DMS114 treated with DMSO at 0.1 percent for 48 hours (cell line): ENCODE measurements around the gene HDGFL2.

Experiments used
- DNase-seq: peaks from one replicate; lab custom pipeline; 2025; ENCODE audit not compliant: unreplicated experiment; lab: John Stamatoyannopoulos, UW

Gene HDGFL2

DNA sequence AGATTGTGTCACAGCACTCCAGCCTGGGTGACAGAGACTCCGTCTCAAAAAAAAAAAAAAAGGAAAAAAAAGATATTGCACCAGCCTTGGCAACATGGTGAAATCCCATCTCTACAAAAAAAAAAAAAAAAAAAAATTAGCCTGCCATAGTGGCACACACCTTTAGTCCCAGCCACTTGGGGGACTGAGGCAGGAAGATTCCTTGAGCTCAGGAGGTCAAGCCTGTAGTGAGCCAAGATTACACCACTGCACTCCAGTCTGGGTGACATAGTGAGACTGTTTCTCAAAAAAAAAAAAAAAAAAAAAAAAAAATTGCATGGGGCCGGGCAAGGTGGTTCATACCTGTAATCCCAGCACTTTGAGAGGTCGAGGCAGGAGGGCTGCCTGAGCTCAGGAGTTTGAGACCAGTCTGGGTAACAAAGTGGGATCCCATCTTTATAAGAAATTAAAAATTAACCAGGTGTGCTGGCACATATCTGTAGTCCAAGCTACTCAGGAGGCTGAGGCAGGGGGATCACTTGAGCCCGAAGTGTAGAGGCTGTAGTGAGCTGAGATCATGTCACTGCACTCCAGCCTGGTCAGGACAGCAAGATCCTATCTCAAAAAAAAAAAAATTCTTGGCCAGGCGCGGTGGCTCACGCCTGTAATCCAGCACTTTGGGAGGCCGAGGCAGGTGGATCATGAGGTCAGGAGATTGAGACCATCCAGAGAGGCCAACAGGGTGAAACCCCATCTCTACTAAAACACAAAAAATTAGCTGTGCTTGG is 7.1 kb upstream of the HDGFL2 start:
- no peak for DNase-seq

DNA sequence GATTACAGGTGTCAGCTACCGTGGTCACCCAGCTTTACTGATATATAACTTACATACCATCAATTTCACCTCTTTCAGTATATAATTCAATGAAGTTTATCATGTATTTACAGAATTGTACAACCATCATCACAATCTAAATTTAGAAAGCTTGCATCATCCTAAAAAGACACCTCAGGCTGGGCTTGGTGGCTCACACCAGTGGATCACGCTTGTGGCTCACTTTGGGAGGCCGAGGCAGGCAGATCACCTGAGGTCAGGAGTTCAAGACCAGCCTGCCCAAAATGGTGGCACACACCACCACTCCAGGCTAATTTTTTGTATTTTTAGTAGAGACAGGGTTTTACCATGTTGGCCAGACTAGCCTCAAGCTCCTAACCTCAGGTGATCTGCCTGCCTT is 4.3 kb upstream of the HDGFL2 start:
- DNase-seq, result no peak

DNA sequence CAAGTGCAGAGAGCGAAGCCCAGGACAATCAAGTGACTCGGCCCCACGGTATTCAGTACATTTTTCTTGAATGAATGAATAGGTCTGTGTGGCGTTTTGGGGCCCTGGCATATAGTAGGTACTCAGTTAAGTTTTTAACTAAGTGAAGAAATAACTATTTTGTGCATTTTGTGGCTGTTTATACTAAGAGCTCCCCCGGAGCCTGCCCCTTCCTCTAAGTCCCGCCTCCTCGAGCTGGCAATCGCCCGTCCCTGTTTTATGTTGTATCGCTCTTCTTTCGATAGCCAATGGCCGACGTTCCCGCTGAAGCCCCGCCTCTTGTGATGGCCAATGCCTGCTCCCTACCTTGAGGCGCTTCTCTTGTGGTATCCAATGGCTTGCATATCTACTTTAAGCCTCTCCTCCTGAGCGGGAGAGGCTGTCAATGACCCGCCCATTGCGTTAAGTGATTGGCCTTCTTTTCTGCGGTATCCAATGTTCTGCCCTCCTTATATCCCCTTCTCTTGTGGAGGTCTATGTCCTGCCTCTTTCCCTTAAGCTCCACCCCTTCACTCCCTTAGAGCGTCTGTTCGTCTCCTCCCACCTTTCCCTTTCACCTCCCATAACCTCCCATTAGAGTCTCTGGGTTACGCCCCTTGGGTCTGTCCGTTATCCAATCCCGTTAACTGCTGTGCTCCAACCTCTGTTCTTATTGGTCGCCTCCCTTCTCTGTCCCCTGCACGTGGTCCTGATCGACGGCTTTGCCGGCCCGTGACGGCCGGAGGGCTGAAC is 509 bp upstream of the HDGFL2 start:
- peak; percentile 100 for DNase-seq

DNA sequence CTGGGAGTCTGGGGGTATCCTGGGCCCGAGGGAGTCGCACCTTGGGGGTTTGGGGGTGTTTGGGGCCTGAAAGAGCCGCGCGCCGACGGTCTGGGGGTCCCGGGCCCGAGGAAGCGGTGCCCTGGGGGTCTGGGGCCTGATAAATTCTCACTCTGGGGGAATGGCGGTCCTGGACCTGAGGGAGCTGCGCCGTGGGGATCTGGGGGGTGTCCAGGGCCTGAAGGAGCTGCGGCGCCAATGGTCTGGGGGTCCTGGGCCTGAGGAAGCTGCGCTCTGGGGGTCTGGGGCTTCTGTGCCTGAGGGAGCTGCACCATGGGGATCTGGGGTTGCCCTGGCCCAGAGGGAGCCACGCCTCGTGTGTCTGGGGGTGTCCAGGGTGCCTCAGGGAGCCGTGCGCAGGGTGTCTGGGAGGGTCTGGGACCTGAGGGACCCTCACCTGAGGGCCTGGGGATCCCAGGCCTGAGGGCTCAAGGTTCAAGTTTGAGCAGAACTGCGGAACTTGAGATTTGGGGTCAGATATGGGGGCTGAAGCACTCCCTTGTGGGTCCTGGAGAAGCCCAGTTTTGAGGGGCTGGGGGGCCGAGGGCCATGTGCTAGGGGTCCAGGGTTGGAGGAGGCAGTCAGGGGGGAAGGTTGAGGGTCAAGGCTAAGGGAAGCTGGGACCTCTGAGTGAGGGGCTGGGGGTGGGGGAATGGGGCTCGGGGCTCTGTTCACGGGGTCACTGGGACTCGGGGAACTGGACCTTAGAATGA is 1.1 kb downstream of the HDGFL2 start:
- DNase-seq, result no peak

DNA sequence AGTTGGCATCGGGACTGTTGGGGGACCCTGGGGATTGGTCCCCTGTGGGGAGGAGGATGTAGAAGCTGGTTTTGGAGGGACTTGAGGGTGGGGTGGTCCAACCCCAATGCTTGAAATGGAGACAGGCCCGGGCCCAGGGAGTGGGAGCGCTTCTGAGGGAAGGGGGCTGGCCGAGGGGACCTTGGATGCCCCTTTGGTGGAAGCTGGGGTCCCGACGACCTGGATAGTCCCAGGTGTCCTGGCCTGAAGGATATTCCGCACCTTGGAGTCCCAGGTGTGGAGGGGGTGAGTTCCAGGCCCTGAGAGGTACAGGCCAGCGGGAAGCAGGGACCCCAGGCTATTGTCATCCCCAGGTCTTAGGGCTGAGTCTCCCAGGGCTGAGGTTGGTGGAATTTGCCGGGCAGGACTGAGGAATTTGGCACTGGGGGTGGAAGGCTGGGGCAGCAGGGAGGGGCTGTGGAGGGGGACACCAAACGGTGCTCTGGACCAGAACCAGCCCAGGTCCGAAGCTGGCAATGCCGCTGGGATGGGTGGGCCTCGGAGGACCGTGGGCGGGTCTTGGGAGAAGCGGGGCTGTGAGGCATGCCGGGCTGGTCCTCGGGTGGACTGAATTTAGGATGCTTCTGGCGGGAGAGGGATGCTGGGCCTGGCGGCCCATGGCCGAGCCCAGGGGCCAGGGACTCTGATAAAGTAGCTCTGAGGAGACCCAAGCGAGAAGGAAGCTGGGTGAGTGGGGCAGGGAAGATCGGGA is 1.8 kb downstream of the HDGFL2 start:
- DNase-seq, result no peak

DNA sequence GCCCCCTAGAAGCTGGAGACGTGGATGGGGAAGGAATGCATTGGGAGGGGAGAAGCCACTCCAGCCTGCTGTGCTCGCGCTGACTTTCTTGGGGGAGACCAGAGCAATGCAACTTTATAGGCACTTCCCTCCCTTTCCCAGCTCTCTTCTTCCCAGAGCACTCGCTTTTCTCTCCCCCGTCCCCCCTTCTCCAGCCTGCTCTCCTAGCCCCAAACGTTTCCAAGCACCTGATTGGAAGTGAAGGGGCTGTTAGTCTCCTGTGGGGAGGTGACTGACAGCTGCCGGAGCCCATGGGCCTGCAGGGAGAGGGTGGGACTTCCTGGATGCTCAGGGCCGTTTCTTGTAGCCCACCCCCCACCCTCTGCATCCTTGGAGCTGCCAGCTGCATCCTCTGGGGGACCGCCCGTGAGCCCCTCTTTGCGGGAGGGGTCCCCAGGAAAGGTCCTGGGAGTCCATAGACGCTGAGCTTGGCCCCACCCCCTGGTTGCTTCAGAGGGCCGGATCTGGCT is 2.5 kb downstream of the HDGFL2 start:
- DNase-seq, result peak; percentile 63

DNA sequence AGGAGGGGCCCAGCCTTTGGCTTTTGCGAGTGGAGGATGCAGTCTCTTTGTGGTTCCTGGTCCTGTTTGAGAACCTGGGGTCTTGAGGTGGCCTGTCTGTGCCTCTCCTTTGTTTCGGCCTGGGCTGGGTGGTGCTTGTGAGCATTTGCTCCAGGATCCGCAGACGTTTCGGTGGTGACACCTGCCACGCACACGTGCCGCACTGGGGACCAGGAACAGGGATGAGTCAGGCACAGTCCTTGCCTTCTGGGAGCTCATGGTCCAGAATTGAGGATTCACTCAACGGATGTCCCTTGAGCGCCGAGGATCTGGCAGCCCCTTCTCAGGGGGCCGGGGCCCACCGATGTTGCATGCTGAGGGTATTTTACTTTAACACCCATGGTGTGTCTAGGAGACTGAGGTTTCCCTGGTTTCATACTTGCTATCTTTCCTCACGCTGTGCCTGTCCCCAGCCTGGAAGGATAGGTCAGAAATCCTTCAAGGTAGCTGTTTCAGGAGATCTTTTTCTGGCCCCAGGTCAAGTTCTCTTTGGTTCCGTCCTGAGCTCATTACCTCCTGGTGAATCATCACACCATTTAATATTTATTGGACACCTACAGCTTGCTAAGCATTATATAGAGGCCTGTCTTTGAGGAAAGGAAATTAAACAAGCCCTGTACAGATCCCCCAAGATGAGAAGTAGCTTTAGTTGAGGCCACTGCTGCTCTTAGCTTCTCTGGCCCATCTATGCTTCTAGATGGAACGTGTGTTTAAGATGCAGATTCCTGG is 5.1 kb downstream of the HDGFL2 start:
- no peak for DNase-seq

DNA sequence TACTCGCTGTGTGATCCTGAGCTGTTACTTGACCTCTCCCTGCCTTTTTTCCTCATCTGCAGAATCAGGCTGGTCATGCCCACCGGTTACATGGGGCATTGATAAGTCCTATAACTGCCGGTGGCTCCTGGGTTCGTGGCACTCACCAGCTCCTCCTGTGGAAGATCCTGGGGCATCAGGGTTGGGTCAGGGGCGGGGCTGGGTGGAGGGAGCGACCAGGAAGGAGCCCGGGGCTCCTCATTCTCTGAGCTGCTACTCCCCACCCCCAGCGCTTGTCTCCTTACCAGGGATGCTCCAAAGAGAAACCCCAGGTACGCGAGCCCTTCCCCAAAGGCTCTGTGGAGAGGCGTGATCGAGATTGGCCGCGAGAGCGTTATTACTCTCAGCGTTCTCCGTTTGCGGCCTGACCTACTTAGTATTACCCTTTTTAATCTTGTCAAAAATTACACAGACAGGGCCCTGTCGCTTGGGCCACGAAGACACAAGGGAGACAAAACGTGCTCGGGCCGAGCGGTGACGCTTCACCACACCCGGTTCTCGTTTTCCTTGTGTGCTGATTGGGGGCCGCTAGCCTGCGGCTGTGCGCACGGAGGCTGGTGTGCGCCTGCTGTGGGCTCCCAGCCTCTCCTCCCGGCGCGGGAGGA is 10.7 kb downstream of the HDGFL2 start:
- no peak for DNase-seq

DNA sequence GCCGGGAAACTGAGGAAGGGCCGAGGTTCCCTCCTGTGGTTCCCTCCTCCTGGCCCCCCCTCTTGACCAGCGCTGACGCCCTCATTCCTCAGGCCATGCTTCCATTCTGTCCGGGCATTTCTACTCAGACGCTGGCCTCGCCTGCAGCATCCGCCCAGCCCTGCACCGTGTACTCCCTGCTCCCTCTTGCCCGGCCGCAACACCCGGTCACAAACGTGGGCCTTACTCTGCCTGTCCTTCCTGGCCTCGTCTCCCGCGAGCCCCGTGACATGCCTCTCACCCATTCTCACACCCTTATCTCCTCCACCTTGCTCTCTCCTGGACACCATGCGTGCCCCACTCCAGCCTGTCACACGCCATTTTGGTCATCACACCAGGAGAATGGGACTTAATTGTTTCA is 11.3 kb downstream of the HDGFL2 start:
- no peak for DNase-seq

DNA sequence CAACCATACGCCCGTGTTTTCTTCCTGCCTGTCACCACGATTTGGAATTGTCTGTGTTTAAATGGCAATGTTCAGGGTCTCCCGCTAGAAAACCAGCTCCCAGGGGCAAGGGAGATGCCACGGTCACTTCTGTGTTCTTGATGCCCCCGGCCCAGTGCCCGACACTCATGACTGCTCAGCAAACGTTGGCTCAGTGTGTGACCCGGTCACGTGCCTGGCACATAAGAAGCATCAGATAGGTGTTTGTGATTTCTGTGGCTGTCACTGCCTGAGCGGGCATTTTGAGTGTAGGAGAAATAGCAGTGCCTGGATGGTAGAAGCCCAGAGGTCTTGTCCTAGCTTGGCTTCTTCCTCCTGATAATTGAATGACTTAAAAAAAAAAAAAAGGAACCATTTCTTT is 15.5 kb downstream of the HDGFL2 start:
- DNase-seq, result no peak

DNA sequence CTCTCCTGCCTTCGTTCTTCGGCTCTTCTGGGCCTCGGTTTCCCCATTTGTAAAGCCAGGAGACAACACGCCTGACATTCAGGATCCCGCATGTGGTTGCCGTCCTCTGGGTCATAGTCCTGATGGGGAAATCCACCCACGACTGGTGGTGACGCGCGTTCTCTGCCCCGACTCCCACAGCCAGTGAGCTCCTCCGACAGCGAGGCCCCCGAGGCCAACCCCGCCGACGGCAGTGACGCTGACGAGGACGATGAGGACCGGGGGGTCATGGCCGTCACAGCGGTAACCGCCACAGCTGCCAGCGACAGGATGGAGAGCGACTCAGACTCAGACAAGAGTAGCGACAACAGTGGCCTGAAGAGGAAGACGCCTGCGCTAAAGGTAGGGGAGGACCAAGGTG is 16.4 kb downstream of the HDGFL2 start:
- no peak for DNase-seq

DNA sequence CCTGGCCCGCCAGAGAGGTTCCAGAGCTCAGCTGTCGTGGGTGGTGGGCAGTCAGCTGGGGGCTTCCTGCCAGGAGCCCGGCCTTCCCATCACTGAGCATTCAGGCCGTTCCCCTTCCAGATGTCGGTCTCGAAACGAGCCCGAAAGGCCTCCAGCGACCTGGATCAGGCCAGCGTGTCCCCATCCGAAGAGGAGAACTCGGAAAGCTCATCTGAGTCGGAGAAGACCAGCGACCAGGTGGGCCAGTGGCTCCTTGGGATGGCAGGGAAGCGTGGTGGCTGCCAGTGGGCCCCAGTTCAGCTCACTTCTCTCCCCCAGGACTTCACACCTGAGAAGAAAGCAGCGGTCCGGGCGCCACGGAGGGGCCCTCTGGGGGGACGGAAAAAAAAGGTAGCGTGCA is 19.3 kb downstream of the HDGFL2 start:
- no peak for DNase-seq

DNA sequence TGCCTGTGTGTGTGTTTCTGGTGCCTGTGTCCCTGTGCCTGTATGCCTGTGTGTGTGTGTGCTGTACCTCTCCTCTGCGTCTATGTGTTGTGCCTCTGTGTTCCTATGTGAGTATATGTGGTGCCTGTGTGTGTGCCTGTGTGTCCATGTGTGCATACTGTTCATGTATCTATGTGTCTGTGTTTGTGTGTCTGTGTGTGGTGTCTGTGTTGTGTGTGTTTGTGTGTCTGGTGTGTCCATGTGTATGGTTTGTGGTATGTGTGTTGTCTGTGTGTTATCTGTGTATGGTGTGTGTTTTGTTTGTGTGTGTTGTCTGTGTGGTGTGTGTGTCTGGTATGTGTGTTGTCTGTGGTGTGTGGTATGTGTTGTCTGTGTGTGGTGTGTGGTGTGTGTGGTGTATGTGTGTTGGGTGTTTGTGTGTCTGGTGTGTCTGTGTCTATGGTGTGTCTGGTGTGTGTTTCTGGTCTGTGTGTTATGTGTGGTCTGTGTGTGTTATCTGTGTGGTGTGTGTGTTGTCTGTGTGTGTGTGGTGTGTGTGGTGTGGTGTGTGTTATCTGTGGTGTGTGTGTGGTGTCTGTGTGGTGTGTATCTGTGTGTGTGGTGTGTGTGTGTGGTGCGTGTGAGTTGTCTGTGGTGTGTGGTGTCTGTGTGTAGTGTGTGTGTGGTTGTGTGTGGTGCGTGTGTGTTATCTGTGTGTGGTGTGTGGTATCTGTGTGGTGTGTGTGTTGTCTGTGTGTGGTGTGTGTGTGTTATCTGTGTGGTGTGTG is 20.4 kb downstream of the HDGFL2 start:
- no peak for DNase-seq

DNA sequence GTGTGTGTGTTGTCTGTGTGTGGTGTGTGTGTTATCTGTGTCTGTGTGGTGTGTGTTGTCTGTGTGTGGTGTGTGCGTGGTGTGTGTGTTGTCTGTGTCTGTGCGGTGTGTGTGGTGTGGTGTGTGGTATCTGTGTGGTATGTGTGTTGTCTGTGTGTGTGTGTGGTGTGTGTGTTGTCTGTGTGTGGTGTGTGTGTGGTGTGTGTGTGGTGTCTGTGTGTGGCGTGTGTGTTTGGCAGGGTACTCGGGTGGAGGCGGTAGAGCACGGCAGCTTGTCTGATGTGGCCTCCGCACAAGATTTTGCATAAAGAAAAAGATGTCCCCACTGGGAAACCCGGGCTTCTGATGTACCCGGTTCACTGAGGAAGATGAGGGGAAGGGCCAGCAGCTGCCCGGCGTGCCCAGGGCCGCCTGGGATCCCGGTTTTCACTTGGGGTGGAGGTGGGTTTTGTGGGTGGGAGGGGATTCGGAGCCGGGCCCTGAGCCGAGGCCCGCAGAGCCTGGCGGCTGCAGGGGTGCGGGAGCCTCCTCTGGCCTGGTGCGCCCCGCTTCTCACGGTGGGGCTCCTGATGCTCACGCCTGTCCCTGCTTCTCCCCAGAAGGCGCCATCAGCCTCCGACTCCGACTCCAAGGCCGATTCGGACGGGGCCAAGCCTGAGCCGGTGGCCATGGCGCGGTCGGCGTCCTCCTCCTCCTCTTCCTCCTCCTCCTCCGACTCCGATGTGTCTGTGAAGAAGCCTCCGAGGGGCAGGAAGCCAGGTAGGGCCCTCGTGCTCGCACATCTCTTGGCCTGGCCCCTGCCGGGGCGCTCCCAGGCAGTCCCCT is 21.2 kb downstream of the HDGFL2 start:
- no peak for DNase-seq

DNA sequence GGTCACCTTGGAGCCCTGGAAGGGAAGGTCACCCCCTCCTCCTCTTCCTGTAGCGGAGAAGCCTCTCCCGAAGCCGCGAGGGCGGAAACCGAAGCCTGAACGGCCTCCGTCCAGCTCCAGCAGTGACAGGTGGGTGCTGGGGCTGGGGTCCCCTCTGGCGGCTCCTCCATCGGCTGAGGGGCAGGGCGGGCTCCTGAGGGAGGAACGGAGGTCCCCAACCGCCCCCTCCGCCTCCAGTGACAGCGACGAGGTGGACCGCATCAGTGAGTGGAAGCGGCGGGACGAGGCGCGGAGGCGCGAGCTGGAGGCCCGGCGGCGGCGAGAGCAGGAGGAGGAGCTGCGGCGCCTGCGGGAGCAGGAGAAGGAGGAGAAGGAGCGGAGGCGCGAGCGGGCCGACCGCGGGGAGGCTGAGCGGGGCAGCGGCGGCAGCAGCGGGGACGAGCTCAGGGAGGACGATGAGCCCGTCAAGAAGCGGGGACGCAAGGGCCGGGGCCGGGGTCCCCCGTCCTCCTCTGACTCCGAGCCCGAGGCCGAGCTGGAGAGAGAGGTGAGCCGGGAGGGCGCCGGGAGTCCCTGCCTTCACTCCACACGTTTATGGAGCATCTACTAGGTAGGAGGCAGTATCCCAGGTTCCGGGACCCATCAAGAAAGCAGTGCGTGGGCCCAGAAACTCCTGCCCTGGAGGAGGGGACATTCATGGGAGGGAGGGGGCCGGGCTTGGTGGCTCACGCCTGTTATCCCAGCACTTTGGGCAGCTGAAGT is 22.0 kb downstream of the HDGFL2 start:
- no peak for DNase-seq

DNA sequence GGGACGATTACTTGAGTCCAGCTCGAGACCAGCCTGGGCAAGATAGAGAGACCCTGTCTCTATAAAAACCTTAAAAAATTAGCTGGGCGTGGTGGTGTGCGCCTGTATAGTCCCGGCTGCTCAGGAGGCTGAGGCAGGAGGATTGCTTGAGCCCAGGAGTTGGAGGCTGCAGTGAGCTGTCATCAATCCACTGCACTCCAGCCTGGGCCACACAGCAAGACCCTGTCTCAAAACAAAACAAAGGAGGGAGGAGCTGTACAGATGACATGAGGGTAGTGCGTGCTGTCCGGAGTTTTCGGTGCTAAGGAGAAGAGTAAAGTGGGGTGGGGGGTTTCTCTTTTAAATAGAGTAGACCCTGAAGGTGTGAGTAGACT is 22.6 kb downstream of the HDGFL2 start:
- DNase-seq, result no peak

DNA sequence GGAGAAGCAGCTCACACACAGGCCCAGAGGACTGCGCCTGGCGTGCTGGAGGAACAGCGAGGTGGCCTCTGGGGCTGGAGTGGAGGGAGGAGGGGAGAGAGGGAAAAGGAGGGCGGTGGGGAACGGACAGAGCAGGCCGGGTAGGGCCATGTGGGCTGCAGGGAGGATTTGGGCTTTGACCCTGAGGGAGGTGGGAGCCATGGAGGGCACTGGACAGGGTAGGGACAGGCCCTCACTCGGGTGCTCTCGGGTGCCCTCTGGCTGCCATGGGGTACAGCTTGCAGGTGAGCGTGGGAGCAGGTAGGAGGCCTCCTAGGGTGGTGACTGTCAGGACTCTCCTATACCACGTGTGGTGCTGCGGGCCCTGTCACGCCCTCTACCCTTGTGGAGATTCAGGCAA is 23.4 kb downstream of the HDGFL2 start:
- DNase-seq, result no peak
